Measurements from ENCODE around the gene CDH4.

CDH4 gene

GRCh38 chr20:61957961-61958715 lies 706.1 kb downstream of the CDH4 start:
- no peak overlapping the region for H3K9ac ChIP-seq (ENCODE audit: low read length)
- no peak overlapping the region for H3K27ac ChIP-seq (ENCODE audit: low read depth, low read length)
- H3K36me3 ChIP-seq (ENCODE audit: insufficient read depth, low read length), result no peaks in the 10 kb centered on the region
- peaks cover 0 to 5% of the 10 kb centered on the region in 2 donors for H3K27me3 ChIP-seq (ENCODE audit: control insufficient read depth in 1 of 2, insufficient read depth in 2 of 2, low read length in 2 of 2)
- no peaks in the 10 kb centered on the region for H3K9me3 ChIP-seq (ENCODE audit: low read length)
- H3K4me1 ChIP-seq (ENCODE audit: insufficient read depth, low read length), result no peaks in the 10 kb centered on the region
- no peak overlapping the region for H3K4me3 ChIP-seq (ENCODE audit: low read depth in 1 of 2, low read length in 2 of 2)

GRCh38 chr20:61958773-61959700 lies 707.0 kb downstream of the CDH4 start:
- Histone ChIP-seq H3K4me1 (ENCODE audit: insufficient read depth, low read length) (no peaks in the 10 kb centered on the region), H3K9me3 (ENCODE audit: low read length) (no peaks in the 10 kb centered on the region)

GRCh38 chr20:61960836-61961235 lies 708.8 kb downstream of the CDH4 start:
- no peak overlapping the region for H3K4me3 ChIP-seq (ENCODE audit: low read depth in 1 of 2, low read length in 2 of 2)
- H3K4me1 ChIP-seq (ENCODE audit: insufficient read depth, low read length), result no peaks in the 10 kb centered on the region

More at GRCh38 chr20:61958773-61959700, 707.0 kb downstream of the CDH4 start:
- H3K27me3 ChIP-seq (ENCODE audit: control insufficient read depth in 1 of 2, insufficient read depth in 2 of 2, low read length in 2 of 2), result no peaks in the 10 kb centered on the region
- H3K9ac ChIP-seq (ENCODE audit: low read length), result no peak overlapping the region
- H3K36me3 ChIP-seq (ENCODE audit: insufficient read depth, low read length), result no peaks in the 10 kb centered on the region
- H3K4me3 ChIP-seq (ENCODE audit: low read depth in 1 of 2, low read length in 2 of 2), result no peak overlapping the region
- no peak overlapping the region for H3K27ac ChIP-seq (ENCODE audit: low read depth, low read length)

GRCh38 chr20:61963149-61963548 lies 711.1 kb downstream of the CDH4 start:
- Histone ChIP-seq H3K4me3 (ENCODE audit: low read depth in 1 of 2, low read length in 2 of 2) (no peak overlapping the region), H3K27ac (ENCODE audit: low read depth, low read length) (no peak overlapping the region), H3K9ac (ENCODE audit: low read length) (no peak overlapping the region), H3K27me3 (ENCODE audit: control insufficient read depth in 1 of 2, insufficient read depth in 2 of 2, low read length in 2 of 2) (peaks cover 0 to 23% of the 10 kb centered on the region in 2 donors), H3K9me3 (ENCODE audit: low read length) (no peaks in the 10 kb centered on the region), H3K4me1 (ENCODE audit: insufficient read depth, low read length) (no peaks in the 10 kb centered on the region), H3K36me3 (ENCODE audit: insufficient read depth, low read length) (no peaks in the 10 kb centered on the region)

More at GRCh38 chr20:61960836-61961235, 708.8 kb downstream of the CDH4 start:
- no peak overlapping the region for H3K9ac ChIP-seq (ENCODE audit: low read length)
- H3K27ac ChIP-seq (ENCODE audit: low read depth, low read length), result no peak overlapping the region
- peaks cover 0 to 11% of the 10 kb centered on the region in 2 donors for H3K27me3 ChIP-seq (ENCODE audit: control insufficient read depth in 1 of 2, insufficient read depth in 2 of 2, low read length in 2 of 2)
- no peaks in the 10 kb centered on the region for H3K36me3 ChIP-seq (ENCODE audit: insufficient read depth, low read length)
- no peaks in the 10 kb centered on the region for H3K9me3 ChIP-seq (ENCODE audit: low read length)

GRCh38 chr20:61963885-61964674 lies 712.0 kb downstream of the CDH4 start:
- no peak overlapping the region for H3K27ac ChIP-seq (ENCODE audit: low read depth, low read length)
- no peaks in the 10 kb centered on the region for H3K9me3 ChIP-seq (ENCODE audit: low read length)
- no peak overlapping the region for H3K9ac ChIP-seq (ENCODE audit: low read length)
- no peaks in the 10 kb centered on the region for H3K36me3 ChIP-seq (ENCODE audit: insufficient read depth, low read length)
- peaks cover 0 to 23% of the 10 kb centered on the region in 2 donors for H3K27me3 ChIP-seq (ENCODE audit: control insufficient read depth in 1 of 2, insufficient read depth in 2 of 2, low read length in 2 of 2)
- no peaks in the 10 kb centered on the region for H3K4me1 ChIP-seq (ENCODE audit: insufficient read depth, low read length)
- H3K4me3 ChIP-seq (ENCODE audit: low read depth in 1 of 2, low read length in 2 of 2), result no peak overlapping the region

- no peak overlapping the region for H3K4me3 ChIP-seq (ENCODE audit: low read depth in 1 of 2, low read length in 2 of 2)
- H3K27ac ChIP-seq (ENCODE audit: low read depth, low read length), result no peak overlapping the region
- H3K9ac ChIP-seq (ENCODE audit: low read length), result no peak overlapping the region
- peaks cover 0 to 23% of the 10 kb centered on the region in 2 donors for H3K27me3 ChIP-seq (ENCODE audit: control insufficient read depth in 1 of 2, insufficient read depth in 2 of 2, low read length in 2 of 2)
- H3K9me3 ChIP-seq (ENCODE audit: low read length), result no peaks in the 10 kb centered on the region
- H3K36me3 ChIP-seq (ENCODE audit: insufficient read depth, low read length), result no peaks in the 10 kb centered on the region
- H3K4me1 ChIP-seq (ENCODE audit: insufficient read depth, low read length), result no peaks in the 10 kb centered on the region
These were observed 712.9 kb downstream of the CDH4 start for GRCh38 chr20:61964675-61965605.

- no peak overlapping the region for H3K9ac ChIP-seq (ENCODE audit: low read length)
- H3K27me3 ChIP-seq (ENCODE audit: control insufficient read depth in 1 of 2, insufficient read depth in 2 of 2, low read length in 2 of 2), result peaks cover 0 to 23% of the 10 kb centered on the region in 2 donors
These were observed 713.8 kb downstream of the CDH4 start for GRCh38 chr20:61965606-61966491.

GRCh38 chr20:61966492-61967244 lies 714.6 kb downstream of the CDH4 start:
- Histone ChIP-seq H3K27ac (ENCODE audit: low read depth, low read length) (no peak overlapping the region), H3K4me1 (ENCODE audit: insufficient read depth, low read length) (no peaks in the 10 kb centered on the region), H3K9ac (ENCODE audit: low read length) (no peak overlapping the region), H3K36me3 (ENCODE audit: insufficient read depth, low read length) (no peaks in the 10 kb centered on the region), H3K4me3 (ENCODE audit: low read depth in 1 of 2, low read length in 2 of 2) (no peak overlapping the region), H3K27me3 (ENCODE audit: control insufficient read depth in 1 of 2, insufficient read depth in 2 of 2, low read length in 2 of 2) (peaks cover 0 to 23% of the 10 kb centered on the region in 2 donors), H3K9me3 (ENCODE audit: low read length) (no peaks in the 10 kb centered on the region)

More at GRCh38 chr20:61965606-61966491, 713.8 kb downstream of the CDH4 start:
- Histone ChIP-seq H3K9me3 (ENCODE audit: low read length) (no peaks in the 10 kb centered on the region), H3K36me3 (ENCODE audit: insufficient read depth, low read length) (no peaks in the 10 kb centered on the region), H3K4me1 (ENCODE audit: insufficient read depth, low read length) (no peaks in the 10 kb centered on the region), H3K27ac (ENCODE audit: low read depth, low read length) (no peak overlapping the region), H3K4me3 (ENCODE audit: low read depth in 1 of 2, low read length in 2 of 2) (no peak overlapping the region)

GRCh38 chr20:61967300-61967699 lies 715.2 kb downstream of the CDH4 start:
- Histone ChIP-seq H3K4me3 (ENCODE audit: low read depth in 1 of 2, low read length in 2 of 2) (no peak overlapping the region), H3K36me3 (ENCODE audit: insufficient read depth, low read length) (peaks cover 3% of the 10 kb centered on the region), H3K9me3 (ENCODE audit: low read length) (no peaks in the 10 kb centered on the region), H3K4me1 (ENCODE audit: insufficient read depth, low read length) (no peaks in the 10 kb centered on the region), H3K27ac (ENCODE audit: low read depth, low read length) (no peak overlapping the region), H3K27me3 (ENCODE audit: control insufficient read depth in 1 of 2, insufficient read depth in 2 of 2, low read length in 2 of 2) (peaks cover 0 to 23% of the 10 kb centered on the region in 2 donors), H3K9ac (ENCODE audit: low read length) (no peak overlapping the region)
